Kidney (tissue), 14 donors: ENCODE results near the gene GAP43. TPM values are rescaled to one million over a fixed set of nuclear protein-coding genes. Genes with fewer than 3 reads are reported as not detected.

Experiments
- DNase-seq, 5 donors: peaks; one replicate each; pipeline ENCODE4 v3.0.0-alpha.2; 2013 to 2020
- FAIRE-seq: peaks from 2 replicates; lab custom pipeline; 2012; peaks lifted over from hg19 to GRCh38; lab: Jason Lieb, UNC
- H3K27ac ChIP-seq, 2 donors: one replicate each; pipeline ENCODE4 v1.7.0; 2013; ENCODE audit warnings: low read depth in 2 of 2, low read length in 2 of 2, inconsistent platforms in 1 of 2
- H3K27me3 ChIP-seq: one replicate; pipeline ENCODE4 v1.7.1; 2013; ENCODE audit warnings: low read length, inconsistent platforms; ENCODE audit not compliant: control insufficient read depth, insufficient read depth
- H3K36me3 ChIP-seq, 3 donors: one replicate each; pipeline versions ENCODE4 v1.7.0 to v1.7.1; 2013; ENCODE audit warnings: low read length in 3 of 3, control low read depth in 1 of 3, inconsistent platforms in 1 of 3; ENCODE audit not compliant: insufficient read depth in 3 of 3, control insufficient read depth in 2 of 3
- H3K4me1 ChIP-seq, 3 donors: one replicate each; pipeline versions ENCODE4 v1.7.0 to v1.7.1; 2013; ENCODE audit warnings: low read length in 3 of 3, inconsistent platforms in 1 of 3, low read depth in 1 of 3; ENCODE audit not compliant: control insufficient read depth in 2 of 3, insufficient read depth in 2 of 3
- H3K4me3 ChIP-seq, 3 donors: one replicate each; pipeline versions ENCODE4 v1.7.0 to v1.8.1; 2013; ENCODE audit warnings: low read length in 3 of 3, control low read depth in 1 of 3, inconsistent platforms in 1 of 3
- H3K9ac ChIP-seq, 3 donors: one replicate each; pipeline versions ENCODE4 v1.7.0 to v1.7.1; 2013; ENCODE audit warnings: low read length in 3 of 3, control low read depth in 1 of 3, inconsistent platforms in 1 of 3
- H3K9me3 ChIP-seq, 3 donors: one replicate each; pipeline versions ENCODE4 v1.7.0 to v1.7.1; 2013; ENCODE audit warnings: low read length in 3 of 3, control low read depth in 1 of 3, inconsistent platforms in 1 of 3; ENCODE audit not compliant: control insufficient read depth in 2 of 3, insufficient read depth in 1 of 3
- CTCF ChIP-seq: IDR thresholded peaks from 3 replicates; pipeline ENCODE4 v1.5.1; 2012; ENCODE audit warnings: mild to moderate bottlenecking, moderate library complexity, borderline replicate concordance; ENCODE audit not compliant: insufficient read depth; ENCODE audit errors: extremely low read depth
- intact Hi-C: fragments of 100-400 bp; cut with DNase I; formaldehyde crosslinking; loops from one replicate; pipeline ENCODE4 v1.11.1; 2022
- polyA plus RNA-seq: library from polyadenylated mRNA; stranded (reverse); fragments of 350-450 nt; fragmentation: Illumina TruSeq; extraction: RNeasy Lipid Tissue Mini Kit (QIAGEN cat#74804); gene quantifications from one replicate; pipeline ENCODE4 v1.2.3, GENCODE V29; 2014; ENCODE audit warnings: low read depth, low replicate concordance; ENCODE audit not compliant: insufficient read depth
- total RNA-seq: library from RNA; stranded (reverse); fragmentation: NEBNext Ultra II Directional; extraction: Animal tissue kit (Norgen Biotek cat#: 25700); gene quantifications from one replicate; pipeline ENCODE4 v1.2.1, GENCODE V29; 2021
- donor health status: control.
- donor health status: control.
- donor health status: control.
- donor health status: control.
- donor health status: control.
- donor health status: DM: yes; HTN: yes; CAD: no.
- donor health status: Normal renal cell carcinoma (clear cell type).

GAP43 gene
- total and polyA plus RNA-seq, 2 donors from 2014 or later, result 0.19 TPM; not detected in 1

GRCh38 chr3:115598216-115598615 lies 25.1 kb upstream of the GAP43 start:
- Histone ChIP-seq H3K4me3 (no peak overlapping the region), H3K9ac (no peak overlapping the region)
- FAIRE-seq, result no peak

GRCh38 chr3:115602194-115602593 lies 21.1 kb upstream of the GAP43 start:
- H3K9me3 ChIP-seq, result peaks cover 0 to 1% (median 0%) of the 10 kb centered on the region in 3 donors
- intact Hi-C loops, result no loop called here
- H3K4me3 ChIP-seq, result no peak overlapping the region
- H3K9ac ChIP-seq, result no peak overlapping the region
- FAIRE-seq (no peak), DNase-seq (no peak)
- no peak overlapping the region for H3K27ac ChIP-seq
- H3K36me3 ChIP-seq, result no peaks in the 10 kb centered on the region
- no peaks in the 10 kb centered on the region for H3K4me1 ChIP-seq
- H3K27me3 ChIP-seq, result no peaks in the 10 kb centered on the region
- no peak for TF ChIP-seq CTCF

More at GRCh38 chr3:115598216-115598615, 25.1 kb upstream of the GAP43 start:
- Histone ChIP-seq H3K4me1 (no peaks in the 10 kb centered on the region), H3K27me3 (no peaks in the 10 kb centered on the region), H3K27ac (no peak overlapping the region), H3K9me3 (peaks cover 0 to 5% (median 1%) of the 10 kb centered on the region in 3 donors), H3K36me3 (no peaks in the 10 kb centered on the region)
- intact Hi-C loops, result no loop called here
- no peak for TF ChIP-seq CTCF
- DNase-seq, result no peak

GRCh38 chr3:115611630-115612029 lies 11.7 kb upstream of the GAP43 start:
- H3K27ac ChIP-seq, result no peak overlapping the region
- no peak for FAIRE-seq
- DNase-seq, result no peak

More at GRCh38 chr3:115611630-115612029, 11.7 kb upstream of the GAP43 start:
- TF ChIP-seq CTCF, result no peak
- Histone ChIP-seq H3K4me3 (no peak overlapping the region), H3K36me3 (no peaks in the 10 kb centered on the region), H3K9me3 (peaks cover 0 to 2% (median 0%) of the 10 kb centered on the region in 3 donors), H3K9ac (no peak overlapping the region), H3K4me1 (no peaks in the 10 kb centered on the region), H3K27me3 (no peaks in the 10 kb centered on the region)
- intact Hi-C loops, result no loop called here
